ENCODE data around the gene GRK3.

DNA sequence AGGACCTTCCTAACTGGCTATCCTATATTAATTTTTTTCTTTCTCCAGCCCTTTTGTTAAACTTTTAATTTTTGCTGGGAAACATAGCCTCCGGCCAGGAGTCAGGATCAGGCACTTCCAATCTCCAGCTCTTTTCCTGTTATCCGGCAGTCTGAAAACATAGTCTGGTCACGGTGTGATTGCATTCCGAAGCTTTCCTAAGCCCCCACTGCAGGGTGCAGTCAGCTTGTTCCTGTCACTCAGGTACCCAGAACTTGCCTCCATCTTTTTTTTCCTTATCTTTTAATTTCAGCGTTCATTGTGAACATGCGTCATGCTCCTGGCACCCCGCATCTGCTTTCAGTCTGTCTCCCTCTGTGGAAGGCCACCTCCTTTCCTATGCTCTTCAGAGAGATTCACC is 59.4 kb downstream of the GRK3 start:
- TF ChIP-seq, protein P1, sequence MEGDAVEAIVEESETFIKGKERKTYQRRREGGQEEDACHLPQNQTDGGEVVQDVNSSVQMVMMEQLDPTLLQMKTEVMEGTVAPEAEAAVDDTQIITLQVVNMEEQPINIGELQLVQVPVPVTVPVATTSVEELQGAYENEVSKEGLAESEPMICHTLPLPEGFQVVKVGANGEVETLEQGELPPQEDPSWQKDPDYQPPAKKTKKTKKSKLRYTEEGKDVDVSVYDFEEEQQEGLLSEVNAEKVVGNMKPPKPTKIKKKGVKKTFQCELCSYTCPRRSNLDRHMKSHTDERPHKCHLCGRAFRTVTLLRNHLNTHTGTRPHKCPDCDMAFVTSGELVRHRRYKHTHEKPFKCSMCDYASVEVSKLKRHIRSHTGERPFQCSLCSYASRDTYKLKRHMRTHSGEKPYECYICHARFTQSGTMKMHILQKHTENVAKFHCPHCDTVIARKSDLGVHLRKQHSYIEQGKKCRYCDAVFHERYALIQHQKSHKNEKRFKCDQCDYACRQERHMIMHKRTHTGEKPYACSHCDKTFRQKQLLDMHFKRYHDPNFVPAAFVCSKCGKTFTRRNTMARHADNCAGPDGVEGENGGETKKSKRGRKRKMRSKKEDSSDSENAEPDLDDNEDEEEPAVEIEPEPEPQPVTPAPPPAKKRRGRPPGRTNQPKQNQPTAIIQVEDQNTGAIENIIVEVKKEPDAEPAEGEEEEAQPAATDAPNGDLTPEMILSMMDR (conservative IDR thresholded peaks at IDR 0.05 in 1 of 2, IDR thresholded peaks at IDR 0.05 in 1 of 2; ENCODE audit: extremely low read depth in 1 of 2, insufficient read depth in 1 of 2, low read depth in 1 of 2, low read length in 2 of 2), result no peak
- TF ChIP-seq EZH2 (IDR thresholded peaks at IDR 0.05; ENCODE audit: borderline replicate concordance, low read length), result no peak

All from mammary epithelial cell (primary cell).